ENCODE data around the gene CYP4F11. TPM values are rescaled to one million over a fixed set of nuclear protein-coding genes. Genes with fewer than 3 reads are reported as not detected.
"Not testable (repeated sequence)": the region's sequence is repeated elsewhere in the genome, so short reads cannot be mapped to it uniquely, and the experiment has no call there.

The CYP4F11 gene
- total RNA-seq, 1 donor from 2014 or later, result not detected

GRCh38 chr19:15926484-15926883 lies 7.8 kb downstream of the CYP4F11 start:
- DNase-seq (ENCODE audit: low read depth), result no peak

GRCh38 chr19:15923702-15924101 lies 10.6 kb downstream of the CYP4F11 start:
- DNase-seq (ENCODE audit: low read depth), result no peak

GRCh38 chr19:15922021-15922420 lies 12.3 kb downstream of the CYP4F11 start:
- DNase-seq (ENCODE audit: low read depth), result no peak

- no peak for DNase-seq (ENCODE audit: low read depth)
Observed at GRCh38 chr19:15919243-15919642, 15.1 kb downstream of the CYP4F11 start.

- DNase-seq (ENCODE audit: low read depth), result no peak
Observed at GRCh38 chr19:15915109-15915508, 19.2 kb downstream of the CYP4F11 start.

GRCh38 chr19:15913830-15914229 lies 20.5 kb downstream of the CYP4F11 start:
- no peak for DNase-seq (ENCODE audit: low read depth)

- no peak for DNase-seq (ENCODE audit: low read depth)
Observed at GRCh38 chr19:15913384-15913783, 20.9 kb downstream of the CYP4F11 start.

GRCh38 chr19:15911599-15912235 lies 22.6 kb downstream of the CYP4F11 start:
- DNase-seq (ENCODE audit: low read depth), result no peak

GRCh38 chr19:15905026-15905425 lies 29.3 kb downstream of the CYP4F11 start:
- DNase-seq (ENCODE audit: low read depth), result no peak

- not testable (repeated sequence) for DNase-seq (ENCODE audit: low read depth)
Observed at GRCh38 chr19:15902898-15903297, 31.4 kb downstream of the CYP4F11 start.

- DNase-seq (ENCODE audit: low read depth), result no peak
Observed at GRCh38 chr19:15902254-15902653, 32.1 kb downstream of the CYP4F11 start.

GRCh38 chr19:15900504-15900903 lies 33.8 kb downstream of the CYP4F11 start:
- DNase-seq (ENCODE audit: low read depth), result no peak

GRCh38 chr19:15900032-15900431 lies 34.3 kb downstream of the CYP4F11 start:
- DNase-seq (ENCODE audit: low read depth), result not testable (repeated sequence)

GRCh38 chr19:15899561-15899960 lies 34.8 kb downstream of the CYP4F11 start:
- DNase-seq (ENCODE audit: low read depth), result not testable (repeated sequence)

- DNase-seq (ENCODE audit: low read depth), result no peak
Observed at GRCh38 chr19:15897738-15898276, 36.5 kb downstream of the CYP4F11 start, which contains the start of gene CYP4F2. TSS of gene CYP4F2 (minus strand) at chr19:15898074. CDS start at chr19:15897611, 463 bp downstream.

- DNase-seq (ENCODE audit: low read depth), result no peak
Observed at GRCh38 chr19:15897026-15897737, 37.1 kb downstream of the CYP4F11 start.

GRCh38 chr19:15895876-15896430 lies 38.4 kb downstream of the CYP4F11 start:
- DNase-seq (ENCODE audit: low read depth), result no peak

- DNase-seq (ENCODE audit: low read depth), result no peak
Observed at GRCh38 chr19:15894359-15894758, 40.0 kb downstream of the CYP4F11 start.

GRCh38 chr19:15893477-15893876 lies 40.9 kb downstream of the CYP4F11 start:
- no peak for DNase-seq (ENCODE audit: low read depth)

- no peak for DNase-seq (ENCODE audit: low read depth)
Observed at GRCh38 chr19:15892012-15892411, 42.3 kb downstream of the CYP4F11 start.

GRCh38 chr19:15891434-15891833 lies 42.9 kb downstream of the CYP4F11 start:
- DNase-seq (ENCODE audit: low read depth), result no peak

- not testable (repeated sequence) for DNase-seq (ENCODE audit: low read depth)
Observed at GRCh38 chr19:15889339-15889738, 45.0 kb downstream of the CYP4F11 start.
